Activated naive CD4-positive, alpha-beta T cell treated with Interleukin-2 at 50 U/mL for 16 hours (primary cell): Measurements from ENCODE around the gene EDAR.

Source experiments
- DNase-seq: peaks from one replicate; pipeline ENCODE4 v3.0.0-alpha.2; 2020

EDAR gene

DNA sequence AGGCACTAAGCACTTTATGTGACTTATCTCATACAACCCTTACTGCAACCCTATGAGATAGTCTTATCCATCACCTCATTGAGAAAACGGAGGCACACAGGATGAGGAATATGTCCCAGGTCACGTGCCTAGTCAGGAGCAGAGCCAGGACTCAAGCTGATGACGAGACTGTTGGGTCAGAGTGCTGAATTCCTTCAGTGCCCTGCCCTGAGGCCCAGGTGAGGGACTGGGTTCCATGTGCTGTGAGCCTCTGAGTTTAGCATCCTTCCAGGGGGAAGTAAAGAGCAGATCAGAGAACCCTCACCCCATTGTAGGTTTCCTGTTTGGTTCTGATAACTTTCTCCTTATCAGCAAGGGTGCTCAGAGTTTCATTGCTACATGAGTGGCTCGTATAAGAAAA, 11.7 kb upstream of the EDAR start:
- DNase-seq = no peak

DNA sequence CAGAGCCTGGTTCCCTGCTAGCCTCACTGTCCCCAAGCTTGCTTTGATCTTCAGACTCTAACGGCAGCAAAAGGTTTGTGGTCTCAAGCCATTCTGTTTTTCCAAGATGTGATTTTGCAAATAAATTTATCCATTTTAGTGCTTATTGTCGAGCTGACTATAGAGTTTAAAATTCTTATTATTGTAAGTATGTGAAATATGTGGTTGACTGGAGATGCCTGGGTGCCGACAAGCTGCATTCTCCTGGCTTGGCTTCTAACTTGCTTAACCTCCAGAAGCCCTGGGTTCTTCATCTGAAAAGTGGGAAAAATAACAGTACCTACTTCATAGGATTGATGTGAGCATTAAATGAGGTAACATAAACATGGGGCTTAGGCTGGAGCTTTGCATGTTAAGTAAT, 9.9 kb upstream of the EDAR start:
- DNase-seq = no peak

DNA sequence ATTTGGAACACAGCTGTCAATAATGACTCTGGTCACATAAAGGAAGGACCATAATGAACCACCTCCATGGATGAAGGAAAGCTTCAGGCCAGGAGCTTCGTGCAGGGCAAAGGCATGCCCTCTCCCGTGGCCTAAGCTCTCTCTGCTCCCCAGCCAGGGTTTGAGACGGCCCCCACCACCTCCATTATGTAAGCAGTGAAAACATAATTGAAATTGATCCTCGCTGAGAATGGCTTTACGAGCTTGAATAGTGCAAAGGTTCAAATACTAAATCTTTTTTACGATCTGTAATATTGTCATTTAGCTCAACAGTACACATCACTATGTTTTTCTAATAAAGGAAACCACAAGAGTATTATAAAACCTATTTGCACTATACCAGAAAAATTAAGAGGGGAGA, 5.2 kb upstream of the EDAR start:
- no peak for DNase-seq

DNA sequence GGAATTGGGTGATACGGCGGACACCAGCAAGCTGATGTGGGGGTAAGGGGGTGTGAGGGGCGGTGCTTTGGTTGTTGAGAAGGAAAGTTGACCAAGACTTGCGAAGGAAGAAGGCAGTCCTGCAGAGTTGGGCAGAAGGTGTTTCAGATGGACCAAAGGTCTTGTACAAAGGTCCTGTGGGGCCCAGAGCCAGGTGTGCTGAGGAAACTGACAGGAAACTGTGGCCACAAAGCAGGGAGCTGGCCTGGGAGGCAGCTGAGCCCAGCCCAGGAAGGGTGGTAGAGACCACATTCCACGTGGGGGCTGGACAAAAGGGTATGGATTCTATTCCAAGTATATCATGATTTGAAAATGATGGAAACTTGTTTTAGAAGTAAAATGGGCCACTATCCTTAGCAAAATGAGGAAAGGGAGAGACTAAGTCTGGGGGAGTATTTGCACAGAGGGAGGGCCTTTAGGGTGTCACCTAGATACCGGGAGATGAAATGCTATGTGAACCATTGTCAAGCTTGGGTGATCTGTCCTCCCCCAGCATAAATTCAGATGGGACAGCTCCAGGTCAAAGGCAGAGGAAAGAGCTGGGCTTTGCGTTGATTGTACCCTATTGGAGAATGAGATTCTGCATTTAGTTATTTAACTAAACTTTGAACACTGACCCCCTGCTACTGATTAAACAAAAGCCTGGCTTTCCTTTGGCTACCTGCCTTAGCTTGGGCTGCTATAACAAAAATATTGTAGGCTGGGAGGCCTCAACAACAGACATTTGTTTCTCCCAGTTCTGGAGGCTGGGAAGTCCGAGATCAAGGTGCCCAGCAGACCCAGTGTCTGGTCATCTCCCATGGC, 4.3 kb upstream of the EDAR start:
- no peak for DNase-seq

DNA sequence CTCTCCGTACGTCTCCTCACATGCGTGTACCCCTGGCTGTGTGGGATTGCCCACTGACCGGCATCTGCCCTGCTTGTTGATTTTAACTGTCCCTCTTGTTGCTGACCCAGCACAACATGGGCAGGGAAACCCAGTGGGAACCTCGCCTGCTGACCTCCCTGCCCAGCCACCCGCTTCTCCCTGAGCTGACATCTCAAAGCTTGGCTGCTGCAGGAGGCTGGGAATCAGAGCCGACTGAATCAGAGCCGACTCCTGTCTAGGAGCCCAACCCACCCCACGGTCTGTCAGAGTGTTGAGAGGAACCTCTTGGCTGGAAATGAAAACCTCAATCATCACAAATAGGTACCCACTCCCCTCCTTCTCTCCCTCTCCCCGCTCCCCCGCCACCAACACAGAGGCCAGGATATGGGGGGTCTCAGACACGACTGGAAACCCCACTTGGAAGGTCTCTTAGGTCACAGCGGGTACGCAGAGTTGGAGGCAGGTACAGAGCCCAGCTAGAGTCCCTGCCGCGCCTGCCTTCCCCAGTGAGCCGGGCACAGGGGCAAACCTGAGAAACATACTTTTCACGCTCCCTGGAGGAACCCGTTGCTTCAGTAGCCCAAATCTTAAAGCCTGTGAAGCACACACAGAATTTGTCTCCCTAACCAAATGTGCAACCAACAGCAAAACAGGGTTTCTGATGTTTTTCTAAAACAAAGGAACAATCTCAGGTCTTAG, 784 bp downstream of the EDAR start:
- DNase-seq = no peak

DNA sequence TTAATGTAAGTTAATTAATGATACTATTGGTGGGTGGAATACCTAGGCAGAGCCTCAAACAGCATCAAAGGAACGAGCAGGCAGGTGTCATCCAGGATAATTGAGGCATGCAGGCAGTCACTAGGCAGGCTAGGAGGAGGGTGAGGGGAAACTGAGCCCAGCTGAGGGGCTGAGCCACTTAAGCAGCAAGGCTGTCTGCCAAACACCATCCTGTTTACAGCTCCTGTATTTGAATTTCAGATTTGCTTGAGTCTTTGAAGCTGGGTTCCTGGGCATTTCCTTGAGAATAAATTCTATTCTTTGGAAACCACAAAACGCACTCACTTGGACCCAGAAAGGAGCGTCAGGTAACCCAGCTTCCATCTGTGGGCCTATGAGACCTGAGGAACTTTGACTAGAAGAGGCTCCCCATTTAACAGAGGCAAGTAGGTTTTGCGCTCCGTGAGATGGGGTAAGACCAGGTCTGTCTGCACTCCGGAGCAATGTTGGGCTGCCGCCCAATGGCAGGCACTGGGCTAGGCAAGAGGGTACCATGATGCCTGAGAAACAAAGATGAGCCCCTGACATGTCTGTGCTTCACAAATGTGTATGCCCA, 2.0 kb downstream of the EDAR start:
- DNase-seq = no peak

DNA sequence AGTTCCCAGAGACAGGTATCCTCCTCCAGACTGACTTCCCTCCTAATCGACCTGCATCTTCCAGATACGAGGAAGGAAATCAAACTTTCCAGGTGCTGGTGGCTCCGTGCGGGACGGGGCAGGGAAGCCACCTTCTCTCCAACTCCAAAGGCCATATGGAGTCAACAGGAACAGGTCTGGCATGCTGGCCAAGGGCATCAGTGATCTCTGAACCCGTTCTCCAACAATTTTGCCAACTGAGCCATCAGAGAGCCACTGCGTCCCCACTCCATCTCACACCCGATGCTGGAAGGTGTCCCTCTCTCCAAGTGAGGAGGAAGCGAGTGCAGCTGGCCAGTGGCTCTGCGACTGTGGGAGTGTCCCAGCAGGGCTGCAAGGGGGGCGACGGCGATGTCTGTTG, 5.4 kb downstream of the EDAR start:
- DNase-seq = no peak

DNA sequence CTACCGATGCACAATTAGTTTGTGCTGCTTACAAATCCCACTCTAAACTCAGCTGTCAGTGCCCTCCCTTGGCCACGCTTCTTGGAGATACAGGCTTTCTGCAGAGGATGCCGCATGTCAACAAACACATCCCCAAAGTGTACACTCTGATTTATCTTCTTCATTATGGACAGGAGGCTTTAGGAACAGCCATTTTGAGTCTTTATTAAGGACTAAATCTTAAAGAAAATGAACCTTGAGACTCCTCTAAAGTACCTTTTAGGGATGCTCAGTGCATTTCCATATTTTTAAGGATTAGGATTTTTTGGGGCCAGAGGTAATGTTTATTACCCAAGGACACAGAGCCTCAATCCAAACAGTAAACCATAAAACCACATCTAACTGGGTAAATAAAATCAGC, 6.0 kb downstream of the EDAR start:
- no peak for DNase-seq

DNA sequence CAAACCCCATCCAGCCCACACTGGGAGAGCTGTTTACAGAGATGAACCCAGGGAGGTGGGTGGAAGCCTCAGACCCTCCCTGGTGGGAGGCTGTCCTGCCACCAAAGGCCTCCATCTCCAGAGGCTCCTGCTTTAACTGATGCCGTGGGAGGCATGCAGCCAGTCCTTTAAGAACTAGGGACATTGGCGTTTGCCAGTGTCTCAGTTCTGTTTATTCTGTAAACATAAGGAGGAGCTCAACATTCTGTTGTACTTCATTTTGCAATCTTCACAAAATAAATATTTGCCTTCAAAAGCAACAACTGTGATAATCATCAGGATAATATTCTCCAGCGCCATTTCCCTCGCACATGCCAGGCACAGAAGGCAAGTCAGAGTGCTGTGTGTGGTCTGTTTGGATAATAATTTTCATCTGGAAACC, 6.8 kb downstream of the EDAR start:
- no peak for DNase-seq

DNA sequence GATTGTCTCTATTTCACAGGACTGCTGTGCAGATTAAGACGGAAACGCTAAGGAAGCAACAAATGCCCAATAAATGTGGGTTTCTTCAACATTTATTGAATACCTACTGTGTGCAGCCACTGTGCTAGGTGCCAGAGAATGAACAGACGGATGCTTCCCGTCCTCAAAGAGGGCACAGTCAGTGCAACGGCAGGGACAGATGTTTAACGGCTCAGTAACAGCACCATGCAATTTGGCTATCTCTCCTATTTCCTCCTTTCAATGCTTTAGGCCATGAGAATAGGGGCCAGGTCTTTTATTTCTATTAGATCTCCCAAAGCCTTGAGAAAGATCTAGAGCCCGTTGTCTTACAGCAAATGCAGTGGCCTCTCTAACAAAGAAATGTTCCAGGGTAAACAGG, 7.2 kb downstream of the EDAR start:
- DNase-seq = no peak

DNA sequence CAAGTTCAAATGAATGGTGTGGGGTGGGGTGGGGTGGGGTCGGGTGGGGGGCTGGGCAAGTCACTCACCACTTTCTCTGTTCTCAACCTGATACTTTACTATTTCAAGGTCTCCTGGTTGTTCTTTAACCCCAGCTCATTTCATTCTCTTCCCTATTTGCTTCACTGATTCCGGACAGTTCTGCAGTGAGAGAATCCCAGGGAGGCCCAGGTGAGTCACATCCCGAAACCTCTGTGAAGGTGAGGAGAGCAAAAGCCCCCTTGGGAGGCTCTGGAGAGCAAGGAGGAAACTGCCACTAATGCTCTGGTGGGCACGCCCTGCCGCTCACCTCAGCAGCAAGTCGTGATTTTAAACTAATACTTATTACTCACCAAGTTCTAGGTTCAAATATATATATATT, 8.9 kb downstream of the EDAR start:
- no peak for DNase-seq

DNA sequence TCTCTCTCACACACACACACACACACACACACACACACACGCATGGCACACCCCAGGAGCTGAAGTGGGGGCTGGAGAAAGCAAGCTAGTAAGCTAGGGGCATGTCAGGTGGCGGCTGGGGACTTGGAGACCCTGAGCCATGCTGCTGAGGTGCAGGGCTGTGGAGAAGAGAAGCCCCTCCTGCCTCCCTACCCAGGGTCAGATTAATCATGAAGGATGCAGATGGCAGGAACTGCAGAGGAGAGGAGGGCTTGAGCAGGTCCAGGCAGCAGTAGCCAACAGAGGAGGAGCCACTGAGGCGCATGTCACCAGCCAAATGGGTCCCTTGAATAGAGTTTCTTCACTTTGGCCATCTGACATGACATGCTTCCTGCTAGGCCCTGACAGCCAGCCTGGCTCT, 9.6 kb downstream of the EDAR start:
- no peak for DNase-seq

DNA sequence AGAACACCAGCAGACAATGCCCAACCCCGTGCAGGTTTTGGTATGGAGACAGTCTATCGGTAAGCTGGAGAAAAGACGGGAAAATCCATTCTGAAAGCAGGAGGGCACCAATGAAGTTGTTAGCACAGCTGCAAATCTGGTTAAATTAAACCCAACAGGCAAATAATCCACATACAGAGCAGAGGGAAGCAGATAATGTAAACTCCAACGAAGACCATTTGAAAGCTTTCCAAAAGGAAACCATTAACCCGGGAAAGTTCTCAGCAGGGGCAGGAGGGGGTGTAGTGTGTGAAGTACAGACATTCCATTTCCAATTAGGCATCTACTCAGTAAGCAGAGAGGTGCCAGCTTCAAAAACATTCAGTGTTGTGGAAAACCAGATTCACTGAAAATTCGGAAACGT, 10.3 kb downstream of the EDAR start:
- DNase-seq = no peak

DNA sequence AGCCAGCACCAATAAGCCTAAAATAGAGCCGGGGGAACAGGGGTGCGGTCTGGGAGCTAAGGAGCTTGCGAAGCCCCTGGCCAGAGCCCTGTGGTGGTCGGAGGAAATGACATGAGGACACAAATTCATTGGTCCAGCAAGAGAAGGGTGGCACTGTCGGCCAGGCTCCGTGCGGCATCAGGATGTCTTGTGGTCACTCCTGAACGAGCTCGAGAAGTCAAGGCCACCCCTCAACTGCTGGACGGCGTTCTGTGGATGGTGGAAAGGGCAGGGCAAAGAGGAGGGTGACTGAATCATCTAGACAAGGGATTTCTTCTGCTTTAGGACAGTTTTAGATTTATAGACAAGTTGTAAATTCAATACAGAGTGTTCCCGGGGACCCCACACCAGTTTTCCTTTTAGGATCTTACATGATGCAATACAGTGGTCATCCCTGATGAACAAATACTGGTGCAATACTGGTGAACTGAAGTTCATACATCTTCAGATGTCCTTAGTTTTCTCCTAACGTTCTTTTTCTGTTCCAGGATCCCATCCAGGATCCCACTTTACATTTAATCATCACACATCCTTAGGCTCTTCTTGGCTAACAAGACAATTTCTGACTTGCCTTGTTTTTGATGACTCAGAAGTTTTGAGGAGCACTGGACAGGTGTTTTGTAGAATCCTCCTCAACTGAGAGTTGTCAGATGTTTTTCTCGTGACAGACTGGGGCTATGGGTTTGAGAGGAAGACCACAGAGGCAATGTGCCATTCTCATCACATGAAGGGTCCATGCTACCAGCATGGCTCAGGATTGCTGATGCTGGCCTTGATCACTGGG, 13.2 kb downstream of the EDAR start:
- DNase-seq = no peak

DNA sequence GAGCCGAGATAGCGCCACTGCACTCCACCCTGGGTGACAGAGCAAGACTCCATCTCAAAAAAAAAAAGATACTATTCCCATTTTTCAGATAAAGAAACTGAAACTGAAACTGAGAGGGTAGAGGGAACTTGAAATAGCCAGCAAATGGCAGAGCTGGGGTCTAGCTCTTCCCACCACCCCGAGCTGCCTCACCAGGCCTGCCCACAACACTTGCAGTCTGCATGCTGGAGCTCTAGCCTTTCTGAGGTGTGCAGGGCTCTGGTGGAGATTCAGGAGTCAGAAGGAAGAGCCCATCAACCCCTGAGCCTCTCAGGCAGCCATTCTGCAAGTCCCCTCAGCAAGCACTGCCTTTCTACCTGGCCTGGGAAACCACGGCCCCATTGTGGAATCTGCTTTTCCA, 14.3 kb downstream of the EDAR start:
- no peak for DNase-seq

DNA sequence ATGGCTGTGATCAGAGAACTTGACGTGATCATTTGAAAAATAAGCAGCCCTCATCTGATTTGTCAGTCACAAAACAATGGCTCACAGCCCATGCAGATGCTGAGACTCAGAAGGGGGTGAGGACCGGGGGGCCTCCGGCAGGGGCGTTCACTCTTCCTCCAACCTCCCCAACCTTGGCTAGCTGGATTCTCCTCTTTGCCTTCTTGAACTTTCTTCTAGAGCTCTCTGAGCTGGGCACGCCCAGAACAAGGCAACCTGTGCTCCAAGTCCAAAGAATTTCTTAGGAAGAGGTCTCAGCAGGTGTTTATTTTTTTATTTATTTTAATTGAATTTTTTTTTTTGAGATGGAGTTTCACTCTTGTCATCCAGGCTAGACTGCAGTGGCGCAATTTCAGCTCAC, 16.4 kb downstream of the EDAR start:
- no peak for DNase-seq

DNA sequence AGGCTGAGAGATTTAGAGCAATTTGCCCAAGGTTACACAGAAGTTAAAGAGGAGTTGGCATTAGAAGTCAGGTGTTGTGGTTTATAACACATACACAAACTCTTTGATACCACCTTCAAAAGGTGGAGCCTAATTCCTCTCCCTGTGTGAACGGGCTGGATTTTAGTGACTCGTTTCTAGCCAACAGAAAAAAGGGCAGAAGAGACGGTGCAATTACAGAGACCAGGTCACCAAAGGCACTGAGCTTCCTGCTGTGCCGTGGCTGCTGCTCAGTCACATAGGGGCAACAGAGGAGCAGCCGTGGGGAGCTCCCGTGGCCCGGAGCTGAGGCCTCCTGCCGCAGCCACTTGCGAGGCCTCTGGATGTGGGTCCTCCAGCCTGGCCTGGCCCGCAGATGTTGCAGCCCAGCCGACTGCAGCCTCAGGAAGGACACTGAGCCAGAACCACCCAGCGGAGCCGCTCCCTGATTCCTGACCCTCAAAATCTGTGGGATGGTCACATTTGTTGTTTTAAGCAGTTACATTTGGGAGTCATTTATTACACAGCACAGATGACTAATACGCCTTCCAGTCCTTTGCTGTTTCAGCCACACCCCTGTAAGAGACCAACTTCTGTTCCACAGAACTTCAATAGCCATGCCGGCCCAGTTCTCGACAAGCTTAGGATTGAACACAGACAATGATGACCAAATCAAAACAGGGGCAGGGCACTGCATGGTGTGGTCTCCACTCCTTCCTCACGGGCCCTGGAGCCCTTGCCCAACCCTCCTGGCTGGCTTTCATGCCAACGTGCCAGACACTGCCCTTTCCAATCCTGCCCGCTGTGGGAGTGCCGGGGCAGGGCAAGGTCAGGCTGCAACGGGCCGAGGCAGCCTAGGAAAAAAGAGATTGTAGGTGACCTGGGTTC, 17.1 kb downstream of the EDAR start:
- DNase-seq = no peak

DNA sequence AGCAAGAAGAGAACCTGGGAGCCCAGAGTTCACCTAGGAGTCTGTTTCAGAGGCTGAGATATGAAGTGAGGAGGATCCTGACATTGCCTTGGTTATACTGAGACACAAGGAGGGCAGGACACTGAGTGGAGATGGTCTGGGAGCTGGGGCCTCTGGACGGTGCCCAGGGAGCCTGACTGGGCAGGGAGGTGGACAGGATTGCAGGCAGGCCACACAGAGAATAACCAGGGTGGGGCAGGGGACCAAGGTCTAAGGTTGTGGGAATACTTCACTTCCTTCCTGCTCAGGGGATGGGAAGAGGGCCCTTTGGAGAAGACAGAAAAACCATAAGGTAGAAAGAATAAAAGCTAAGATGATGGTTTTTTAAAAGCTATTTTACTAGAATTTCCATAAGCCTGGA, 18.7 kb downstream of the EDAR start:
- DNase-seq = no peak

DNA sequence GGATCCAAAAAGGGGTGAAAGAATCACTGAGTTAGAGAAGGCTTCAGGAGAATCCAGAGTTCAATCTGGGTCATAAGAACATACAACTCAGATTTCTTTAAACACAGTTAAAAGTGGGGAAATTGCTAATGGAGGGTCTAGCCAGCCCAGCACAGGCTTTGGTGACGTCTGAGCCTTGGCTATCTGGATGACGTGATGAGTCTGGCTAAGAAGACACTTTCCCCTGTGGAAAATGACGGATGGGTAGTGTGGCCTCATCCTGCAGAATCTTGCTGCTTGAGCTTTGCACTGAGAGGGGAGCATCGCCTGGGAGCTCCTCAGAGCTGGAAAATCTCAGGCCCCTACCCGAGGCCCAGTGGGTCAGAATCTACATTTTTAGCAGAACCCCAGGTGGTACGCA, 19.2 kb downstream of the EDAR start:
- no peak for DNase-seq

DNA sequence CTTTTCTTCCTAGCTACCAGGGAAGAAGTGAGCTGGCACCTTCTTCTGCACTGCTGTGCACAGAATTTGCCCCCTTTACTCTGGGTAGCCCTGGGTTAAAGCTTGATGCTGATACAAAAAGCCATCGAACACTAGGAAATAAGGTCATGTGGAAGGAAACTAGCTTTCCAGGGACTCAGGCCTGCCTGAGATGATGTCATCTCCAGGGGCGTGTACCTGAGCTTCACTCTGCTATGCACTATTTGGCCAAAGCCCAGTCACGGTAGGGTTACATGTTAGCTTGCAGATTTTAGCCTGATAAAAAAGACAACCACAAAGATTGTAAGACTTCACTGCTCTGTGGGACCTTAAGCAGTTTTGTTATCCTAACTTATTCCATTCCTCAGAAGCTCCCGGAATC, 20.4 kb downstream of the EDAR start:
- DNase-seq = no peak

DNA sequence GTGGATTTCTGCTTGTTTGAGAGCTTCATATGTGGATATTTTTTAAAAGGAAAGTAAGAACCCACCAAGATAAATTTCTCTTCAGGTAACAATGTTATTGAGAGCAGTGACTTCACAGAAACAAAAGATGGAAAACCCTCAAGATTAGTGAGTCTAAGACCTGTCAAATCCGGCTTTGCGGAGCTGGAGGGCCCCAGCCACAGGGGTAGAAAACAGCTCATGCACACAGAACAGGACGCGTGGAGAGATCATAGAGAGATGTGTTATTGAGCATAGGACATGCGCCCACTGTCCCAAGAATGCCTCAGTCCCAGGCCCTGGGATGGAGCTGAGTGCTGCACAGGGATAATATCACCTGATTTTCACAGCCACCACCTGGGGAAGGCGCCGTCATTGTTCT, 21.3 kb downstream of the EDAR start:
- DNase-seq = no peak
